GM11168 (cell line): ENCODE data around the gene PRAMEF2.
"Not testable (repeated sequence)": the region's sequence is repeated elsewhere in the genome, so short reads cannot be mapped to it uniquely, and the experiment has no call there.

Experiments
- in situ Hi-C: fragments of 300-500 bp; cut with MboI; formaldehyde crosslinking; loops from one replicate; pipeline ENCODE4 v1.12.0; 2022; ENCODE audit warnings: low sequenced_read_pairs; ENCODE audit not compliant: unreplicated experiment

PRAMEF2 gene, protein sequence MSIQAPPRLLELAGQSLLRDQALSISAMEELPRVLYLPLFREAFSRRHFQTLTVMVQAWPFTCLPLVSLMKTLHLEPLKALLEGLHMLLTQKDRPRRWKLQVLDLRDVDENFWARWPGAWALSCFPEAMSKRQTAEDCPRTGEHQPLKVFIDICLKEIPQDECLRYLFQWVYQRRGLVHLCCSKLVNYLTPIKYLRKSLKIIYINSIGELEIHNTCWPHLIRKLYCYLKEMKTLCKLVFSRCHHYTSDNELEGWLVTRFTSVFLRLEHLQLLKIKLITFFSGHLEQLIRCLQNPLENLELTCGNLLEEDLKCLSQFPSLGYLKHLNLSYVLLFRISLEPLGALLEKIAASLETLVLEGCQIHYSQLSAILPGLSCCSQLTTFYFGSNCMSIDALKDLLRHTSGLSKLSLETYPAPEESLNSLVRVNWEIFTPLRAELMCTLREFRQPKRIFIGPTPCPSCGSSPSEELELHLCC

DNA sequence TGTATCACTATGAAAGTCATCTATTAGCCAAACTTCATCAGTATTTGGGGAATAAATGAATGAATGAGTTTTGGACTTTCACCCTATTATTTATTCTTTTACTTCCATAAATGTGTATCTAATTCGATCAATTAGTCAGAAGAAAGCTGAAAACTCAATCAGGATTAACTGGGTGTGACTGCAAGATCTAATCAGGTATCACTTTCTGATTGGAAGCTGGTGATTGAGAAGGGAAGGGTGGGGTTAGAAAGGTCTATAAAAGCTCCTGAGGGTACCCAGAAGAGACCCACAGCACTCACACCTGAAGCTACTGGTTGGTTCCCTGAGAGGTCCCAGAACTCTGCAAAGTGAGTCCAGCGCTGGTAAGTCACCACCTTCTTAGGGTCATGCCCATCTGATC lies at the start of gene PRAMEF2:
PRAMEF2 (plus strand) TSS at position 301 of the 400 bp plus-strand sequence. CDS start 1,924 bp downstream, outside the sequence.
- in situ Hi-C loops, result not testable (repeated sequence)

DNA sequence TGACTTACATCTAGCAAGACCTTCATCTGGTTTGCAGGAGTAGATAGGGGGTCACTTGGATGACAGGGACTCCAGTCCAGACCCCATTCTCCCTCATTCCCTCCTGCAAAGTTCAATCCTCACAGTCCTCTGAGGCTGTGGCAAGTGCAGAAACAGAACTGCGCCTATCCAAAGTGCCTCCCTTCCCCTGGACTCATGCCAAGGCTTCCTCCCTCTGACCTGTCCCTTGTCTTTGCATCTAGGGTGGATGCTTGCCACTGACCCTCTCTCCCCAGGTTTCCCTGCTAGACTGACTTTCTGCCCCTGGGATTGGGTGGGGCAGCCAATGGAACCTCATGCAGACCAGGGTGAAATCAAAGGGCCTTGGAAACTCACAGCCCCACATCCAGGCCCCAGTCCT lies 47.0 kb upstream of the PRAMEF2 start:
- in situ Hi-C loops, result no loop called here

DNA sequence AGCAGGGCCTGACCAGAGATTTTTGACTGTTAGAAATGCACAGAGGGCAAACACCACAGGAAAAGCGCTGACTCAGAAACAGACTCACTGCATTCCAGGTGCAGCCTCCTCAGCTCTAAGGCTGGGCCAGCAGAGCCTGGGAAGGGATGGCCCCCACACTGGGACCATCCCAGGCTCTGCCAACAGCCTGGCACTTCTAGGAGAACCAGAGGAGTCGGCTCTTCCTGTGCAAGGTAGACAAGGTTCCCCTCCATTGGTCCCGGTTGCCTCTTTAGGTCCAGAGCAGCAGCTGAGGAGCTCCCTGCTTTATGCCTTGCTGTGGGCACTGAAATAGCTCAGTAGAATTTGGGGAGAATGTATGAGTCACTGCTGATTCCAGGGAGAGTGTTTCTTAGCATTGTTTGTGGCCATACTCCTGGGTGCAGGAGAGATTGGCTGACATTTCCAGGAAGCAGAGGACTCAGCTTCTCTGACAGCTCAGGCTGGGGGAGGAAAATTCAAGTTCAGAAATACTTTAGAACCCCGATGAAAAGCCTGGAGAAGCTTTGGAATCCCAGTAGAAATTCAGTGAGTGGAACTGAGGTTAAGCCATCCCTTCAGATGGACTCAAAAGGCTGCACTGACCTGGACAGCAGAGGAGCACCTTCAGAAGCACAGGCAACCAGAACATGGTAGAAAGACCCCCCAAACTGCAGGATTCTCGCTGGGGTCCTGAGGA lies 46.0 kb upstream of the PRAMEF2 start:
- in situ Hi-C loops, result no loop called here

DNA sequence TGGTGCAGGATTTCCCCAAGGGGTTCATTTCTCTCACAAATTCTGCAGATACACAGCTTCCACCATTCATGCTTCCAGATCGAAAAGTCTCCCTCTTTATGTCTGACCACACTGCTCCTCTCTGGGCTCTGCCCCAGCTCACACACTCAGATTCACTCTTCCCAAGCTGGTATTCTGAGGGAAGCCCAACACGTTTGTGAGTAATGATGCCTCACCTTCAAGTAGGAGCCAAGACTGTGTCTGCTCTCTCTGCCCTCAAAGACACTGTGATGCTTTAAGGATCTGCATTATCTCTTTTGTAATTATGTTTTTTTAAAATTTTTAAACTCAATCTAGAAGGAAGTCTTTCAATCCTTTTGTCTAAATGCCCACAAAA lies 45.5 kb upstream of the PRAMEF2 start:
- in situ Hi-C loops, result no loop called here

DNA sequence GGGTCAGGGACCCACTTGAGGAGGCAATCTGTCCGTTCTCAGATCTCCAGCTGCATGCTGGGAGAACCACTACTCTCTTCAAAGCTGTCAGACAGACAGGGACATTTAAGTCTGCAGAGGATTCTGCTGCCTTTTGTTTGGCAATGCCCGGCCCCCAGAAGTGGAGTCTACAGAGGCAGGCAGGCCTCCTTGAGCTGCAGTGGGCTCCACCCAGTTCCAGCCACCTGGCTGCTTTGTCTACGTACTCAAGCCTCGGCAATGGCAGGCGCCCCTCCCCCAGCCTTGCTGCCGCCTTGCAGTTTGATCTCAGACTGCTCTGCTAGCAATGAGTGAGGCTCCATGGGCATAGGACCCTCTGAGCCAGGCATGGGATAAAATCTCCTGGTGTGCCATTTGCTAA lies 37.8 kb upstream of the PRAMEF2 start:
- in situ Hi-C loops, result not testable (repeated sequence)

DNA sequence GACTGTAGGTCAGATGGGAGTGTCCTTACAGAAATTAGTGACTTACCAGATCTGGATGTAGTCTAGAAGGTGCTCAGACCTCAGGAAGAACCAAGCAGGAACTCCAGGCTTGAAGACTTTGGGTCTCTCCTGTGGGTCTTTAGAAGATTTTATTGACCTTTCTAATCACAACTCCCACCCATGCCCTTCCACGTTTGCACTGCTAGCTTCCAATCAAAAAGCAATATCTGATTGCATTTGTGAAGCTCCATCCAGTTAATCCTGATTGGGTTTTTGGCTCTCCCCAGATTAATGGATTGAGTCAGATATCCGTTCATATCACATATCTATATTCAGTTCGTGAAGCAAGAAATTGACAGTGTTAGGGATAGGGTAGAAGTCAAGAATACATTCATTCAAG lies 25.6 kb upstream of the PRAMEF2 start, which contains the start of gene PRAMEF11:
PRAMEF11 (minus strand) TSS at position 101 of the 400 bp plus-strand sequence. CDS start 2,621 bp downstream, outside the sequence.
- in situ Hi-C loops, result not testable (repeated sequence)

DNA sequence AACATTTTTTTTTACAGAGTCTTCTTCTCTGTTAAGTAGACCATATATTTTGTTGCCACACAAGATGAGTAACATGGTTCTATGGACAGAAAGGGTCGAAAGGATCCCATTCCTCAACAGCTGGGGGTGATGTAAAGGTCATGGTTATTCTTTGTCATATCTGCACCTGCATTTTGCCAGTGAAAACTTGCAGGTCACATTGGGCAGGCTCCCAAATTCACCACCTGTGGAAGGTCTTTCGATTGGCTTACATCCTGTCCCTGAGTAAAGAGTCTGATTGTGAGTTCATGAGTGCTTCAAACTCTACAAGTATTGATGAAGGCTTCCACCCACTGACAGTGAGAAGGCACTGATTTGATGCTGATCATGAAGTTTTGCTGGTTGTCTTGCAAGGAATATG lies 23.6 kb upstream of the PRAMEF2 start:
- in situ Hi-C loops, result not testable (repeated sequence)

DNA sequence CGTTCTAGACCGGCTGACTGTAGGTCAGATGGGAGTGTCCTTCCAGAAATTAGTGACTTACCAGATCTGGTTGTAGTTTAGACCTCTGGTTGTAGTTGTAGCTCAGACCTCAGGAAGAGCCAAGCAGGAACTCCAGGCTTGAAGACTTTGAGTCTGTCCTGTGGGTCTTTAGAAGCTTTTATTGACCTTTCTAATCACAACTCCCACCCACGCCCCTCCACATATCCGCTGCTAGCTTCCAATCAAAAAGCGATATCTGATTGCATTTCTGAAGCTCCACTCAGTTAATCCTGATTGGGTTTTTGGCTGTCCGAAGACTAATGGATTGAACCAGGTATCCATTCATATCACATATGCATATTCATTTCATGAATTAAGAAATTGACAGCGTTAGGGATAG lies 8.3 kb upstream of the PRAMEF2 start, which contains the start of gene HNRNPCL1:
HNRNPCL1 (minus strand) TSS at position 101 of the 400 bp plus-strand sequence. CDS start 431 bp downstream, outside the sequence.
- in situ Hi-C loops, result loop anchor here (5.0 kb wide), 1 partner anchor 264 kb away; no protein-coding TSS in a partner anchor

DNA sequence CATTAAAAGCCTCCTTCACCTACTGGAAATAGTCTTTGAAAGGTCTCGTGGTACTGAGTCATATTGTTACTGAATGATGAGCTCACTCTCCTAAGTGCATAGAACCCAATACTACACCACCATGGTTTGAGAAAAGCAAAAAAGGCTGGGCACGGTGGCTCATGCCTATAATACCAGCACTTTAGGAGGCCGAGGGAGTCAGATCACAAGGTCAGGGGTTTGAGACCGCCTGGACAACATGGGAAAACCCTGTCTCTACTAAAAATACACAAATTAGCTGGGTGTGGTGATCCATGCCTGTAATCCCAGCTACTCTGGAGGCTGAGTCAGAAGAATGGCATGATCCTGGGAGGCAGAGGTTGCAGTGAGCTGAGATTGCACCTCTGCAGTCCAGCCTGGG lies 5.1 kb upstream of the PRAMEF2 start:
- in situ Hi-C loops, result no loop called here

DNA sequence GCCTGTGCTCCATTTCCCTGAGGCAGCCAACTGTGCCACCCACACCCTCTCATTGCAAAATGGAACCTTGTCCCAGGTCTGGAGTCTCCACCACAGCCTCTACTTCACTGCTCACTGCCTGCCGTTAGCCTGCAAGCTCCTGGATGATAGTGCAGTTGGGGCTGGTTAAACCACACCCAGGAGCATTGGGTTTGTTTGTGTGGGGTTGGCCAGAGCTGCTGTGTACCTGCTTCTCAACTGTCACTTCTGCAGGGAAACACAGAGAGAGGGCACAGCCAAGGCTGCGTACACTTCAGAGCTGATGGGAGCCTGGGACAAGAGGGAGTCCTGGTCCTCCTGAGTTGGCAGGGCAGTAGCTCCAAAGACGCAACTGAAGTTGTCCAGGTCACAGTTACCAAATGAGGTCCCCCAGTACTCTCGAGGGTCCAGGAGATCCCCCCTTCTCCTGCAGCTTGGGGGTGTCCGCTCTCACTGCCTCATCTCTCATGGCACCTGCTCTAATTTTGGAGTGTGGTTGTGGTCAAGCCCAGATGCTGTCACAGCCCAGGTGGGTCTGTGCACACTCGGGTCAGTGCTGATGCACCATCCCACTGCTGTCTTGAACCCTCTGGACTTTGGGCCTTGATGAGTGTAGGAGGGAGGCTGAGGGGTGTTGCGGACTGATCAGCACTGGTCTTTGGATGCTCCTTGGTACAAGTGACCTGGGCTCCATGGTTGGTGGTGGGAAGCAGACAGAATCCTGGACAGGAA lies 6.4 kb downstream of the PRAMEF2 start:
- in situ Hi-C loops, result not testable (repeated sequence)

DNA sequence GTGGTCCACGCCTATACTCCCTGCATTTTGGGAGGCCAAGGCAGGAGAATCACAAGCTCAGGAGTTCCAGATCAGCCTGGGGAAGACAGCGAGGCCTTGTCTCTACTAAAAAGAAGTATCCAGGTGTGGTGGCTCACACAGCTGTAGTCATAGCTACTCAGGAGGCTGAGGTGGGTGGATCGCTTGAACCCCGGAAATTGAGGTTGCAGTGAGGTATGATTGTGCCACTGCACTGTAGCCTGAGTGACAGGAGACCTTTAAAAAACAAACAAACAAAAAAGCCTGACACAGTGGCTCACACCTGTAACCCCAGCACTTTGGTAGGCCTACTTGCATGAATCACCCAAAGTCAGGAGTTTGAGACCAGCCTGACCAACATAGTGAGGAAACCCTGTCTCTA lies 21.6 kb downstream of the PRAMEF2 start:
- in situ Hi-C loops, result loop anchor here (25.0 kb wide), 1 partner anchor 434 kb away; the partner anchor contains the start of genes PRAMEF15 and PRAMEF33

DNA sequence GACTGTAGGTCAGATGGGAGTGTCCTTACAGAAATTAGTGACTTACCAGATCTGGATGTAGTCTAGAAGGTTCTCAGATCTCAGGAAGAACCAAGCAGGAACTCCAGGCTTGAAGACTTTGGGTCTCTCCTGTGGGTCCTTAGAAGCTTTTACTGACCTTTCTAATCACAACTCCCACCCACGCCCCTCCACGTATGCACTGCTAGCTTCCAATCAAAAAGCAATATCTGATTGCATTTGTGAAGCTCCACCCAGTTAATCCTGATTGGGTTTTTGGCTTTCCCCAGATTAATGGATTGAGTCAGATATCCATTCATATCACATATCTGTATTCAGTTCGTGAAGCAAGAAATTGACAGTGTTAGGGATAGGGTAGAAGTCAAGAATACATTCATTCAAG lies 29.2 kb downstream of the PRAMEF2 start, which contains the start of gene PRAMEF4:
PRAMEF4 (minus strand) TSS at position 101 of the 400 bp plus-strand sequence. CDS start 2,807 bp downstream, outside the sequence.
- in situ Hi-C loops, result loop anchor here (25.0 kb wide), 1 partner anchor 426 kb away; the partner anchor contains the start of genes PRAMEF15 and PRAMEF33

DNA sequence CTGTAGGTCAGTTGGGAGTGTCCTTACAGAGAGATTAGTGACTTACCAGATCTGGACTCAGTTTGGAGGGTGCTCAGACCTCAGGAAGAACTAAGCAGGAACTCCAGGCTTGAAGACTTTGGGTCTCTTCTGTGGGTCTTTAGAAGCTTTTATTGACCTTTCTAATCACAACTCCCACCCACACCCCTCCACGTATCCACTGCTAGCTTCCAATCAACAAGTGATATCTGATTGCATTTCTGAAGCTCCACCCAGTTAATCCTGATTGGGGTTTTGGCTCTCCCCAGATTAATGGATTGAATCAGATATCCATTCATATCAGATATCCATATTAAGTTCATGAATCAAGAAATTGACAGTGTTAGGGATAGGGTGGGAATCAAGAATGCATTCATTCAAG lies 41.3 kb downstream of the PRAMEF2 start, which contains the start of gene PRAMEF10:
PRAMEF10 (minus strand) TSS at position 101 of the 400 bp plus-strand sequence. CDS start 2,423 bp downstream, outside the sequence.
- in situ Hi-C loops, result loop anchor here (25.0 kb wide), 1 partner anchor 414 kb away; the partner anchor contains the start of genes PRAMEF15 and PRAMEF33

DNA sequence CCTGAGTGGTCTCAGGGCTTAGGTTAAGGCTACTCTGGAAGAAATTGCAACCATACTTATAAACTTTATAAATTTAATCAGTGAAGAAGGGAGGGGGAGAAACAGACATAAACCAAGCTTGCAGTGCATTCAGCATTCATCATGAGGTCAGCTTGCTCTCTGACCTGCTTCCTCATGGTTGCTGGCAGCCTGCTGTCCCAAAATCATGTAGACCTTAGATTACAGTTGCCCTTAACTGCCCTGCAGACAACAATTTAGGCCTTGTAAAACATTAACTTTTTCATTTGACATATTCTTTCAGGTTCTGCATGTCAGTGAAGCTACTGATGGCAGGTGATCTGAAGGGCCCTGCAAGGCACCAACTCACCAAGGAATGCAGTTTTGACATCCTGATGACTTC lies 42.3 kb downstream of the PRAMEF2 start:
- in situ Hi-C loops, result loop anchor here (25.0 kb wide), 1 partner anchor 413 kb away; the partner anchor contains the start of genes PRAMEF15 and PRAMEF33

DNA sequence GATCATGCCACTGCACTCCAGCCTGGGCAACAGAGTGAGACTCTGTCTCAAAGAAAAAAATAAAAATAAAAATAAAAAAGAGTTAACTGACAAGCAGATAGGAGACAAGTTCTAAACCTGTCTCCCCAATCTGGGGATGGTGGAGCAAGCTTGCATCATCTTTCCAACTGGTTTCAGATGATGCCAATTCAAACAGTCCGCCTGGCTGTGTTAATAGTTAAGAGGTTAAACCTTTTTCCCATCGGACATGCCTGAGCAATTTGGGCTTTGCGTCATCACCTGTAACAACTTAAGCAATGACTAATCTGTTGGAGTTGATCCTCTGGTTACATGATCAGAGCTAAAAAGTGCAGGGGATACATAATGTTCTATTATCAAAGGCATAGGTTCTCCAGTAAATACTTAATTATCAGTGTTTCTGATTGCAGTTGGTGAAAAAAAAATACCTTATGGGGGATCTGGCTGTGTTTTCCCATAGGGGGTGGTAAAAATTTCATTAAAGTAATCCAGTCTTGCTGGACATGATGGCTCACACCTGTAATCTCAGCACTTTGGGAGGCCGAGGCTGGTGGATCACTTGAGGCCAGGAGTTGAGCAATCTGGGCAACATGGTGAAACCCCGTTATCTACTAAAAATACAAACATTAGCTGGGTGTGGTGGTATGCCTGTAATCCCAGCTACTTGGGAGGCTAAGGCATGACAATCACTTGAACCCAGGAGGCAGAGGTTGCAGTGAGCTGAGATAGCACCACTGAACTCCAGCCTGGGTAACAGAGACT lies 47.1 kb downstream of the PRAMEF2 start:
- in situ Hi-C loops, result not testable (repeated sequence)
